Glomerular visceral epithelial cell (primary cell): ENCODE data around the gene MRRF.

Experiments
- DNase-seq: peaks from one replicate; pipeline ENCODE4 v3.0.0-alpha.2; 2016; ENCODE audit errors: extremely low spot score

The MRRF gene

DNA sequence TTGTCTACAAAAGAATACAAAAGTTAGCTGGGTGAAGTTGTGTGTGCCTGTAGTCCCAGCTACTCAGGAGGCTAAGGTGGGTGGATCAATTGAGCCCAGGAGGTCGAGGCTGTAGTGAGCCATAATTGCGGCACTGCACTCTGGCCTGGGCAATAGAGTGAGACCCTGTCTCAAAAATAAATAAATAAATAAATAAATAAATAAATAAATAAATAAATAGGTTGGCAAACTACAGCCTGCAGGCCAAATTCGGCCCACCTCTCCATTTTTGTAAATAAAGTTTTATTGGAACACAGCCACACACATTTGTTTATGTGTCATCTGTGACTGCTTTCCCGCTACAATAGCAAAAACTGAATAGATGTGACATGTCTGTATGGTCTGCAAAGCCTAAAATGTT lies 115.6 kb downstream of the MRRF start:
- DNase-seq = no peak
